Measurements from ENCODE around the gene NINJ2.

NINJ2 gene

GRCh38 chr12:638953-639557, 24.2 kb downstream of the NINJ2 start:
- Histone ChIP-seq H2AK5ac (ENCODE audit: low read length) (no peak overlapping the region), H3K4me3 (ENCODE audit: low read length) (no peak overlapping the region), H4K8ac (ENCODE audit: low read depth, low read length) (no peak overlapping the region), H3K4me2 (ENCODE audit: low read length) (no peak overlapping the region), H3K79me2 (ENCODE audit: control insufficient read depth, insufficient read depth, low read length) (no peaks in the 10 kb centered on the region), H3K27me3 (ENCODE audit: insufficient read depth, low read length, poor library complexity) (no peaks in the 10 kb centered on the region), H4K5ac (ENCODE audit: low read length) (no peak overlapping the region), H3K4me1 (ENCODE audit: control insufficient read depth, low read depth, low read length) (no peaks in the 10 kb centered on the region), H2BK120ac (ENCODE audit: low read depth, low read length) (no peak overlapping the region), H3K9ac (ENCODE audit: low read length) (no peak overlapping the region), H3K27ac (ENCODE audit: low read depth, low read length) (no peak overlapping the region), H3K4ac (ENCODE audit: low read depth, low read length) (no peak overlapping the region), H3K36me3 (ENCODE audit: control insufficient read depth, insufficient read depth, low read length) (no peaks in the 10 kb centered on the region), H3K79me1 (ENCODE audit: low read length) (no peaks in the 10 kb centered on the region), H3K23ac (ENCODE audit: low read length) (no peak overlapping the region), H2BK15ac (replicated peaks; ENCODE audit: low read depth) (no peak overlapping the region), H3K18ac (ENCODE audit: low read length) (no peak overlapping the region), H2BK5ac (ENCODE audit: low read length) (no peak overlapping the region), H3K56ac (ENCODE audit: low read length) (no peak overlapping the region)
- no CpG with 5 or more reads among the region's 3 CpGs for WGBS (ENCODE audit: extremely low coverage, insufficient coverage, low lambda C conversion rate)
- DNase-seq: no peak

GRCh38 chr12:636632-637031, 26.6 kb downstream of the NINJ2 start:
- H3K27ac ChIP-seq (ENCODE audit: low read depth, low read length): no peak overlapping the region
- no peak overlapping the region for H4K5ac ChIP-seq (ENCODE audit: low read length)
- H3K79me1 ChIP-seq (ENCODE audit: low read length): no peaks in the 10 kb centered on the region
- no peak overlapping the region for H3K9ac ChIP-seq (ENCODE audit: low read length)
- WGBS (ENCODE audit: extremely low coverage, insufficient coverage, low lambda C conversion rate): no CpG with 5 or more reads among the region's 4 CpGs
- no peak overlapping the region for H3K56ac ChIP-seq (ENCODE audit: low read length)
- peaks cover 2% of the 10 kb centered on the region for H3K4me1 ChIP-seq (ENCODE audit: control insufficient read depth, low read depth, low read length)
- H3K27me3 ChIP-seq (ENCODE audit: insufficient read depth, low read length, poor library complexity): no peaks in the 10 kb centered on the region
- no peak overlapping the region for H3K4ac ChIP-seq (ENCODE audit: low read depth, low read length)
- H3K4me2 ChIP-seq (ENCODE audit: low read length): no peak overlapping the region
- no peak for DNase-seq
- H2AK5ac ChIP-seq (ENCODE audit: low read length): no peak overlapping the region
- no peaks in the 10 kb centered on the region for H3K79me2 ChIP-seq (ENCODE audit: control insufficient read depth, insufficient read depth, low read length)
- no peak overlapping the region for H2BK15ac ChIP-seq (replicated peaks; ENCODE audit: low read depth)
- no peaks in the 10 kb centered on the region for H3K36me3 ChIP-seq (ENCODE audit: control insufficient read depth, insufficient read depth, low read length)
- no peak overlapping the region for H2BK120ac ChIP-seq (ENCODE audit: low read depth, low read length)
- no peak overlapping the region for H4K8ac ChIP-seq (ENCODE audit: low read depth, low read length)
- no peak overlapping the region for H3K23ac ChIP-seq (ENCODE audit: low read length)
- no peak overlapping the region for H2BK5ac ChIP-seq (ENCODE audit: low read length)
- no peak overlapping the region for H3K18ac ChIP-seq (ENCODE audit: low read length)
- H3K4me3 ChIP-seq (ENCODE audit: low read length): no peak overlapping the region

- no peak overlapping the region for H3K18ac ChIP-seq (ENCODE audit: low read length)
- H3K79me2 ChIP-seq (ENCODE audit: control insufficient read depth, insufficient read depth, low read length): no peaks in the 10 kb centered on the region
- H3K4me2 ChIP-seq (ENCODE audit: low read length): no peak overlapping the region
- no peak for DNase-seq
- no peak overlapping the region for H3K9ac ChIP-seq (ENCODE audit: low read length)
- H4K5ac ChIP-seq (ENCODE audit: low read length): no peak overlapping the region
- H3K4ac ChIP-seq (ENCODE audit: low read depth, low read length): no peak overlapping the region
- H3K27ac ChIP-seq (ENCODE audit: low read depth, low read length): no peak overlapping the region
- peaks cover 2% of the 10 kb centered on the region for H3K4me1 ChIP-seq (ENCODE audit: control insufficient read depth, low read depth, low read length)
- H2AK5ac ChIP-seq (ENCODE audit: low read length): no peak overlapping the region
- H3K56ac ChIP-seq (ENCODE audit: low read length): no peak overlapping the region
- H3K36me3 ChIP-seq (ENCODE audit: control insufficient read depth, insufficient read depth, low read length): no peaks in the 10 kb centered on the region
- WGBS (ENCODE audit: extremely low coverage, insufficient coverage, low lambda C conversion rate): no CpG with 5 or more reads among the region's 2 CpGs
- H3K27me3 ChIP-seq (ENCODE audit: insufficient read depth, low read length, poor library complexity): no peaks in the 10 kb centered on the region
- no peak overlapping the region for H3K23ac ChIP-seq (ENCODE audit: low read length)
- no peak overlapping the region for H3K4me3 ChIP-seq (ENCODE audit: low read length)
- no peak overlapping the region for H2BK5ac ChIP-seq (ENCODE audit: low read length)
- no peaks in the 10 kb centered on the region for H3K79me1 ChIP-seq (ENCODE audit: low read length)
- no peak overlapping the region for H2BK120ac ChIP-seq (ENCODE audit: low read depth, low read length)
- H2BK15ac ChIP-seq (replicated peaks; ENCODE audit: low read depth): no peak overlapping the region
- no peak overlapping the region for H4K8ac ChIP-seq (ENCODE audit: low read depth, low read length)
Measured at GRCh38 chr12:633731-634130, 29.5 kb downstream of the NINJ2 start.

- peak overlapping the region; percentile 14 for H3K9ac ChIP-seq (ENCODE audit: low read length)
- peak overlapping the region; percentile 61 for H3K18ac ChIP-seq (ENCODE audit: low read length)
- no peak overlapping the region for H4K5ac ChIP-seq (ENCODE audit: low read length)
- H3K79me1 ChIP-seq (ENCODE audit: low read length): no peaks in the 10 kb centered on the region
- H4K8ac ChIP-seq (ENCODE audit: low read depth, low read length): no peak overlapping the region
- peak overlapping the region; percentile 4 for H2BK5ac ChIP-seq (ENCODE audit: low read length)
- H3K56ac ChIP-seq (ENCODE audit: low read length): peak overlapping the region; percentile 26
- H3K23ac ChIP-seq (ENCODE audit: low read length): peak overlapping the region; percentile 72
- no peaks in the 10 kb centered on the region for H3K36me3 ChIP-seq (ENCODE audit: control insufficient read depth, insufficient read depth, low read length)
- no peak overlapping the region for H2BK15ac ChIP-seq (replicated peaks; ENCODE audit: low read depth)
- no peaks in the 10 kb centered on the region for H3K27me3 ChIP-seq (ENCODE audit: insufficient read depth, low read length, poor library complexity)
- H3K79me2 ChIP-seq (ENCODE audit: control insufficient read depth, insufficient read depth, low read length): no peaks in the 10 kb centered on the region
- H3K4me2 ChIP-seq (ENCODE audit: low read length): no peak overlapping the region
- H3K4me3 ChIP-seq (ENCODE audit: low read length): no peak overlapping the region
- H3K4me1 ChIP-seq (ENCODE audit: control insufficient read depth, low read depth, low read length): peaks cover 7% of the 10 kb centered on the region
- no CpG with 5 or more reads among the region's 7 CpGs for WGBS (ENCODE audit: extremely low coverage, insufficient coverage, low lambda C conversion rate)
- H3K27ac ChIP-seq (ENCODE audit: low read depth, low read length): peak overlapping the region; percentile 59
- DNase-seq: peak; percentile 88
- H3K4ac ChIP-seq (ENCODE audit: low read depth, low read length): no peak overlapping the region
- H2BK120ac ChIP-seq (ENCODE audit: low read depth, low read length): peak overlapping the region; percentile 50
- H2AK5ac ChIP-seq (ENCODE audit: low read length): no peak overlapping the region
Measured at GRCh38 chr12:632102-632696, 31.0 kb downstream of the NINJ2 start.

- Histone ChIP-seq H3K79me1 (ENCODE audit: low read length) (no peaks in the 10 kb centered on the region), H3K18ac (ENCODE audit: low read length) (no peak overlapping the region), H2BK120ac (ENCODE audit: low read depth, low read length) (no peak overlapping the region), H3K4me3 (ENCODE audit: low read length) (no peak overlapping the region), H3K4me1 (ENCODE audit: control insufficient read depth, low read depth, low read length) (peaks cover 7% of the 10 kb centered on the region), H3K27me3 (ENCODE audit: insufficient read depth, low read length, poor library complexity) (no peaks in the 10 kb centered on the region), H4K8ac (ENCODE audit: low read depth, low read length) (no peak overlapping the region), H4K5ac (ENCODE audit: low read length) (no peak overlapping the region), H3K56ac (ENCODE audit: low read length) (peak overlapping the region; percentile 65), H3K36me3 (ENCODE audit: control insufficient read depth, insufficient read depth, low read length) (no peaks in the 10 kb centered on the region), H2AK5ac (ENCODE audit: low read length) (no peak overlapping the region), H3K4me2 (ENCODE audit: low read length) (peak overlapping the region; percentile 24), H2BK15ac (replicated peaks; ENCODE audit: low read depth) (no peak overlapping the region), H2BK5ac (ENCODE audit: low read length) (no peak overlapping the region), H3K23ac (ENCODE audit: low read length) (peak overlapping the region; percentile 96), H3K4ac (ENCODE audit: low read depth, low read length) (no peak overlapping the region), H3K79me2 (ENCODE audit: control insufficient read depth, insufficient read depth, low read length) (no peaks in the 10 kb centered on the region), H3K27ac (ENCODE audit: low read depth, low read length) (peak overlapping the region; percentile 63), H3K9ac (ENCODE audit: low read length) (peak overlapping the region; percentile 37)
- no CpG with 5 or more reads among the region's 45 CpGs for WGBS (ENCODE audit: extremely low coverage, insufficient coverage, low lambda C conversion rate)
- peak; percentile 60 for DNase-seq
Measured at GRCh38 chr12:630656-631632, 32.3 kb downstream of the NINJ2 start.
